HG02938 (cell line): ENCODE data around the gene CORO1C.

Experiments
- ATAC-seq: cut with Tn5 transposase; IDR thresholded peaks from one replicate; pipeline ENCODE4 v1.9.1; 2021; ENCODE audit warnings: mild to moderate bottlenecking, moderate library complexity; ENCODE audit not compliant: unreplicated experiment

Gene CORO1C

DNA sequence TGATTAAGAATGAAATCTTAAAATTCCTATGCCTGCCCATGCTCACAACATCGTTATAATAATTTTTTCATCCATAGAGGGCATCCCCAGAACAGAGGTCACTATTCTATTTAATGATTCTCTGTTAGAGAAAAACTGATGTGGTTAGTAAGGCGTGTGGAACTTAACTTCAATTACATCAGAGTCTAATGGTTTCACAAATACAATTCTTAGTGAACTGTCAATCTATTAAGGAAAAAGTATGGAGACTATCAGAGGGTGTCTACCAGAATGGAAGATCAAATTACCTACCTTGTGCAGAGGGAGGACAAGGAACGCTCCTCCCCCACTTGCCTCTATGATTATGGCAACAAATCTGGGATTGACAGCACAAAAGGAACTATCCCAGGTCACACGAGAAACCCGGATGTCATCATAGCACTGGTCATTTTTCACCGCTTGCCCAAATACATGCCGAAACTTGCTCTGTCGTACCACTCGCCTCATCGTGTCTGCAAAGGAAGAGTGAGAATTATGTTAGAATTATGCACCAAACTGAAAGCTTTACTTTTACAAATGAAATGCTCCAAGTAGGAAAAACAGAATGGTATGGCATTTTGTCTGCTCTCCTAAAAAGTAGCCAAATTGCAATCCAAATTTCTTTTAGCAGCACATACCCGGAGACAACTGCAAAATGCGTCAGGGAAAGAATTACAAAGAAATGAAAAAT lies 30.3 kb downstream of the CORO1C start:
- ATAC-seq = no peak

DNA sequence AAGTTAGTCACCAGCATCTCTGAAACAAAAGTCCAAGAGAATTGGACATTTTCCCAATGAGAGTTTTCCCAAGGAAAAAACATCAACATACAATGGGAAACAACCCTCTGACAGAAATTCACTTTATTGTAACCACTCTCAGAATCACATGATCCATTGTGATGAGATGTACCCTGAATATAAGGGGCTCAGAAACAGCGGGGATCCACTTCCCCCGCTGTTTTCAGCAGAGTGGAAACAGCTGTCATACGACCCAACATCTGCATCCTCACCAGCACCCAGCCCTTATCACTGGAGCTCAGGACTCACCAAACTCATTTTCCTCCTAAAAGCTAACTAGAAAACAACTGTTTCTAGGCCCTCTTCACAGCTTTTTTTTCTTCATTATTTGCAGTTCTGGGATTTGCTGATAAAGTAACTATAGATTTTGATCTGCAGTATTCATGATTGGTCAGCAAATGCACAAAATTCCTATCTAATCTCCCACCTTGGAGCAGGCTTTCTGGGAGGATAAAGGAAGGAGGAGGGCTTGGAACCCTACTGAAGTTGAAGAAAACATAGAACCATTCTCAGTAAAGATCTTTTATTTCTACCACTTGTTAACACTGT lies 31.3 kb downstream of the CORO1C start:
- ATAC-seq = no peak

GRCh38 chr12:108697905-108698304 lies 33.4 kb downstream of the CORO1C start:
- no peak for ATAC-seq

- ATAC-seq = no peak
Observed at GRCh38 chr12:108696996-108697290, 34.4 kb downstream of the CORO1C start.

DNA sequence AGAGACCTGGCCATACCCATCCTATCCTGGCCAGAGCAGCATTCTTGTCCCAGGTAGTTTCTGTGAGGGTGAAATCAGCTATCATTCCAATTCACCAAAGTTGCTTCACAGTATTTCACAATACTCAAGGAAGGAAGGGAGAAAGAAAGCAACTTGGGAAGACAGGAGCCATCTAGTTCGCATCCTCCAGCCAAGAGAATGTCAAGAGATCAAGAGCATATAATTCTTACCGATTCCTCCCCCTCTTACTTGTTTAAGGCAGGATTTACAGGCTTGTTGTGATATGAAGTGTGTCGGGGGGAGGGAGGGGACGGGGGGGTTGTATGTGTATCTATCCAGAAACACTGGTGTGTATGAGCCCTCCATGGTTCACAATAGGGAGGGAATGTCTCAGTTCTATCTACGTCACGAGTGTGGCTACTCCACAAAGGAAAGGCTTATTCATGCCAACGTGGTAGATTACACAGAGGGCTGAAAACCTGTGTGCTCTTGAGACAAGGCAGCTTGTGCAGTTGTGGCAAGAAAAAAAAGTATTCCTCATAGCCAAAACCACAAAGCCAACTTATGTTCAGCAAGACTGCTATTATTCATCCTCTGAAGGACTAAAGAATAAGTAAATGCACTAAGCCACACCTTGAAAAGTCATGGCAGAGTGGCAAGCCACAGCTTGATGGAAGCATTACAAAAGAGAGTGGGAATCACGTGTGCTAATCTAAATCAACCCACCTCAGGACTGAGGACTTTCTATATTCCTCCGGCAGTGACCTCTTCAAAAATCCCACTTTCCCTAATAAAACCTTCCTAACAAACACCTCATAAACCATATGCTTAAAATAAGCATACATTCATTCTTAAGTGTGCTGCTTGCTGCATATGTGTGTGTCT lies 35.0 kb downstream of the CORO1C start:
- ATAC-seq = no peak

DNA sequence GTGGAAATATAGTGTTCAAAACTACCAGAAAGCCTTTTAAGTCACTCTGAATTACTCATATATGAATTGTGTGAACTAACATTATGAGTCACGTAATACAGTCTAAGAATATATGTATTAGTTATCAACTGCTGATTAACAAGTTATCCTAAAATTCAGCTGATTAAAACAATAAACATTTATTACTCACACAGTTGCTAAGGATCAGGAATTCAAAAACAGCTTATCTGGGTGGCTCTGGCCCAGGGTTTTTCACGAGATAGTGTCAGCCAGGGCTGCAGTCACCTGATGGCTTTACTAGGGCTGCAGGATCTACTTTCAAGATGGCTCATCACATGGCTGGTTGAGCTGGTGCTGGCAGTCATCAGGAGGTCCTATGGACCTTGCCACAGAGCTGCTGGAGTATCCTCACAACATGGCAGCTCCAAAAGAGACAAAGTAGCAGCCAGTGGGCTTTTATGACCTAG lies 36.5 kb downstream of the CORO1C start:
- ATAC-seq = no peak

DNA sequence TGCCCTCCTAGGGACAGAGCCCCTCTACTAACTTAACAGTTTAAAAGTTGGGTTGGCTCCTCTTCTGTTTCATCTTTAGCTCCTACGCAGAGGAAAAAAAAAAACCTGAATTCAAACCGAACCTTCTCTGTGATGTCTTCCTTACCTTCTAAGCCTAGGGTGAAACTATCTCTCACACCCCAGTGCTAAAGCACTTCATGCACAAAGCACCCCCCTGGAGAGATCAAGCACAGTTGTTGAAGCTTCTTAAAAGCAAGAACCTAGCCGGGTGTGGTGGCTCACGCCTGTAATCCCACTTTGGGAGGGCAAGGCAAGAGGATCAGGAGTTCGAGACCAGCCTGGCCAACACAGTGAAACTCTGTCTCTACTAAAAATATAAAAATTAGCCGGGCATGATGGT lies 37.6 kb downstream of the CORO1C start:
- no peak for ATAC-seq

DNA sequence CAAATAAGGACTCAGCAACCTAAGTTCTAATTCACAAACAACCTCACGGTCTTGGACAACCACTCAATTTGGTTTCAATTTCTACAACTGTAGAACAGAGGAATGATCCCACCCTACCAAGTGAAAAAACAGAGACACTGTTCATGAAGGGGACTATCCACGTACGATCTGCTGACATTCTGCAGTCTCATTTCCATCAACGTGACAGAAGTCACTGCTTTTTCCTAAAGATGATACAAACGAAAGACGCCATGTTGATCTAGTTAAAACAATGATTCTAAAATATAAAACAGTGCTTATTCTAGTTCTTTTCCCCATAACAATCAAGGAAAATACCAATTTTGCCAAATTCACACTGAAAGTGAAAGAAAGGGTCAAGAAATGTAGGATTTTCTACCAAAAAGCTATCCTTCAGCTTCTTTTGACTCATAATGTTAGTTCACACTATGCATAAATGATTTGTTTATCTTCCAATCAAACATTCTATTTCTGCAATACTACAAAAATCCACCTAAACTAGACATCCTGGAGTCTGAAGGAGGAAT lies 38.1 kb downstream of the CORO1C start:
- ATAC-seq = no peak

DNA sequence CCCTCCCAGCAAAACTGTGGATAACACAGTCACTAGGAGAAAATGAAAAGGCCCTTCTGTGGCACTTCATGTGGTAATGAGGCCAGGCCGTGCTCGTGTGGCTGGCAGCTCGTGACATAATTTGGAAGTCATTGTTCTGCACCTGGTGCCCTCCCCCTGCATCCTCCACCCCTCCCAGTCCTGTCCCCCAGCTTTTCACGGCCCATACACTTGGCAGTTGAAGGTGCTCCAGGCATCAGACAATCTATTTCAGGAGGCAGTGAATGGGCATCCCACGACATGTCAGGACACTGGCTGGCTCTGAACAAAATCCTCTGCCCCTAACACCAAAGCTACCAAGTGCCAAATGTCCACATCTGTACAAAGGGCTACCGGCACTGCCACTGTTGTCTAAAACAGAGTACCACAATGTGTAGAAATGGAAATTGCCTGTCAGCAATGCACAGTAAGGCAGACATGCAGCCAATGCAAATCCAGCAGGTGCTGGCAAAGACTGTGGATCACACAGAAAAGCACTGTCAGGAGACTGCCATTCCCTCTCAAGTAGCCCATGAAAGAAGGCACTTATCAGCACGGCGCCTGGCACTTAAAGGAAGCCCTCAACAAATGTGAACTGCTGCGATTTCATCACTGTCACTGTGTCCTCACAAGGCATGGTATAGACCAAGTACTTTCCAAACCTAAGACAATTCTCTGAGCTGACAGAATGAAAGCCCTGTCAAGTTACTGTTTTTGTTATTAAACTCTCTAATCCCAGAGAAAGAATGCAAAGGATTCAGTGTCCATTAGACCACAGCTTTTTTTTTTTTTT lies 39.1 kb downstream of the CORO1C start:
- ATAC-seq = no peak

GRCh38 chr12:108691175-108691997 lies 39.9 kb downstream of the CORO1C start:
- peak; percentile 65 for ATAC-seq

DNA sequence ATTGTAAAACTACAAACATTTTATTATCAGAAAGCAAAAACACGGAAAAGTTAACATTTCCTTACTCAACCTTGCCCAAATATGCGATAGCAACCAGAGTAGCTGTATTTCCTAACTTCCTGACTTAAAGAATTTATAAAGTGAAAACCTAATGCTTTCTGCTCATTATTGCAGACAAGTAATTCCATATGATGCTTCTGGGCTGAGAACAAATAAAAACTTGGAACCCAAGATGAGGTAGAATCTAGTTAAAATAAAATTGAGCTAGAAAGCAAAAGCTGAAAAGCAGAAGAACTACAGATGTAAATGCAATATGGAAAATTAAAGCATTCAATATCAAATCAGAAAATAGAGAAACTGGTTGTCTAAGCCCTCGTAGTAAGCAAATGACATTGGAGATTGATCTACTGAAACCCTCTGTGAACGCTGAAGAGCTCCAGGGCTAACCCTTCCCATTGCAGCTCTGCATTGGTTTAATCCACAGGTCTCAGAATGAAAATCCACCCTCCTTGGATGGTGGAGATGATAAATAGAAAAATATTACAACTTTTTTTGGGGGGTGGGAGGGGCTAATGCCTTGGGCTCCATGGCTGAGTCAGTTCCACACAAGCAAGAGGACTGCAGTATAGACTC lies 40.7 kb downstream of the CORO1C start:
- no peak for ATAC-seq

DNA sequence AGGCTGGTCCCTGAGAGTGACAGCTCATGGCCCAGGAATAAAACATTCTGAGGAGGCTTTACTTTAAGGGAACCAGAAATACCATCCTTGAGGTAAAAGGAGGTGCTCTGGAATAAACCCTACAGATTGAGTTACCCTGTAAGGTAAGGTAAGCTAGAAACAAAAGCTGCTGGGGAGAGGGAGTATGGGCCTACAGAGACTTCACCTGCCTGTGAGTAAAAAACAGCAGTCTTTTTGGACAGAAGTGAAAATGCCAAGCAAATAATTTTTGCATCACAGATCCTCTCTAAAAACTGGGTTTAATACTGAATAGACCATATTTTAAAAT lies 41.2 kb downstream of the CORO1C start:
- no peak for ATAC-seq

- ATAC-seq = no peak
Observed at GRCh38 chr12:108689314-108690190, 41.8 kb downstream of the CORO1C start.

GRCh38 chr12:108686780-108687179 lies 44.5 kb downstream of the CORO1C start:
- no peak for ATAC-seq

DNA sequence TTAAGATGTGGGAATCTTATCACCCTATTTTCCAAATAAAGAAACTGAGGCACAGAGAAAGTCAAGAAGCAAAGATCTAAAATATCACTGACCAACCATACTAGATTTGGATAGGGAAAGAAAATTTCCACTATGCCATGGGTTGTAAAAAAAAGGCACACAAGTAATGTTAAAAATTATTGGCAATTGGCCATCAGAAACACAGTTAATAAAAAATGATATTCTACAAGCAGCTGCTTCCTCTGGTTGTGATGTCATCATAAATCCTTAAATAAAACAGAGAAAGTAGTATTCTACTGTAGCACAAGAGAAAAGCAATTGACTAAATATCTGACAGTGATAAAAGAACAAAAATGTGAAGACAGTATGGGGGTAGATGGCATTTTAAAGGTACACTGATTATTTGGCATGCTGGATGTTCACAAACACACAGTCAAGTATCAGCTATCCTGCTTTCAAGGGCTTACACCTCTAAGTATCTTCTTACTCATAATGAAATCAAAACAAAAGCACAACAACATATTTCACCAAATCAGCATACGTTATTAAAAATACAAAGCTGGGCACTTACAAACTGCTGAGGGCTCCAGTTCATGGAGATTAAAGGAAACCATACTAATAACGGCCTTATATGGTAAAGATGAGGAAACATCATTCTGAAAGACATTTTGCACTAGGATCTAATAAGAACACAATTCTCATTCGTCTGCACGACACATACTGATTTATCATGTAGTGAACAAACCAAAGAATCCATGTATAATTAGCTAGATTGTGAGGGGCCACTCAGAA lies 45.7 kb downstream of the CORO1C start:
- no peak for ATAC-seq

- ATAC-seq = no peak
Observed at GRCh38 chr12:108683906-108684556, 47.3 kb downstream of the CORO1C start.

DNA sequence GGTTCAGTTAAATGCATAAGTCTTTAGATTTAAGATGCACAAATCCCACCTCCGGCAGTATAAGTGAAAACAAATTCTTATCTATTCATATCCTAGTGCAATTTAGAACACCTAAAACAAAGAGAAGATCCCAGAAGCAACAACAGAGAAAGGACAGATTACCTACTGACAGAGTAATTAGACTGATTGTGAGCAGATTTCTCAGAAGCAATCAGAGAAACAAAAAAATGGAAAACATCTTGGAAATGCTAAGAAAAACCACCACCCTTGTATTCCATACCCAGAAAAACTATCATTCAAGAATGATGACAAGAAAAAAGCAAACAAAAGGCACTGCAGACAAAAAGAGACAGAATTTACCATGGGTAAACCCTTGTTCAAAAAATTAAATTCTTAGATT lies 50.0 kb downstream of the CORO1C start:
- no peak for ATAC-seq
